ENCODE results near the gene AKT3.

AKT3 gene

GRCh38 chr1:243609698-243610097 is 240.3 kb downstream of the AKT3 start:
- TF ChIP-seq CTCF (IDR thresholded peaks at IDR 0.05; ENCODE audit: control insufficient read depth, extremely low read depth, insufficient read depth): no peak
- DNase-seq (ENCODE audit: low read depth): no peak
- H3K4me3 ChIP-seq (ENCODE audit: low read depth, low read length): no peak overlapping the region

GRCh38 chr1:243605604-243606003 is 244.4 kb downstream of the AKT3 start:
- TF ChIP-seq CTCF (IDR thresholded peaks at IDR 0.05; ENCODE audit: control insufficient read depth, extremely low read depth, insufficient read depth): no peak
- no peak for DNase-seq (ENCODE audit: low read depth)
- H3K4me3 ChIP-seq (ENCODE audit: low read depth, low read length): no peak overlapping the region

GRCh38 chr1:243601720-243602119 is 248.3 kb downstream of the AKT3 start:
- no peak overlapping the region for H3K4me3 ChIP-seq (ENCODE audit: low read depth, low read length)
- TF ChIP-seq CTCF (IDR thresholded peaks at IDR 0.05; ENCODE audit: control insufficient read depth, extremely low read depth, insufficient read depth): no peak
- no peak for DNase-seq (ENCODE audit: low read depth)

- TF ChIP-seq CTCF (IDR thresholded peaks at IDR 0.05; ENCODE audit: control insufficient read depth, extremely low read depth, insufficient read depth): no peak
- no peak for DNase-seq (ENCODE audit: low read depth)
- no peak overlapping the region for H3K4me3 ChIP-seq (ENCODE audit: low read depth, low read length)
Observed at GRCh38 chr1:243598433-243598832, 251.6 kb downstream of the AKT3 start.

GRCh38 chr1:243597383-243597782 is 252.7 kb downstream of the AKT3 start:
- H3K4me3 ChIP-seq (ENCODE audit: low read depth, low read length): no peak overlapping the region
- TF ChIP-seq CTCF (IDR thresholded peaks at IDR 0.05; ENCODE audit: control insufficient read depth, extremely low read depth, insufficient read depth): no peak
- no peak for DNase-seq (ENCODE audit: low read depth)

GRCh38 chr1:243596431-243597062 is 253.5 kb downstream of the AKT3 start:
- no peak overlapping the region for H3K4me3 ChIP-seq (ENCODE audit: low read depth, low read length)
- TF ChIP-seq CTCF (IDR thresholded peaks at IDR 0.05; ENCODE audit: control insufficient read depth, extremely low read depth, insufficient read depth): no peak
- DNase-seq (ENCODE audit: low read depth): no peak

GRCh38 chr1:243595527-243596210 is 254.4 kb downstream of the AKT3 start:
- no peak for DNase-seq (ENCODE audit: low read depth)
- no peak for TF ChIP-seq CTCF (IDR thresholded peaks at IDR 0.05; ENCODE audit: control insufficient read depth, extremely low read depth, insufficient read depth)
- no peak overlapping the region for H3K4me3 ChIP-seq (ENCODE audit: low read depth, low read length)
